ENCODE data around the gene ZNF107.

ZNF107 gene

DNA sequence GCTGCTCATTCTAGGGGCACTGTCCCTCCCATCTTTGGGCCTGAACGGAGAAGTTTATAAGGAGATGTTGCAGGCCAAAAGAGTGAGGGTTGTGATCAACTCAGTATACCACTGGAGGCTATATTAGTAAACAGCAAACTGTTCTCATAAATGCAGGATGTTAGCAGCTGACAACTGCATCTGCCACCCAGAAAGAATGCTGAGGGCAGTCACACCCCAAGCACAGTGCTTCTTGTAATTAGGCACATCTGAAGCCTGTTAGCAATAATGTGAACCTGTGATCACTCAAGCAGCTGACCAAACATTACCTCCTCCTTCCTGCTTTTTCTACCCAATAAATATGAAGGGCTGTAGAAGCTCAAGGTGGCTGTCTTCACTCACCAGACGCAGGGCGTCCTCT is 89.9 kb downstream of the ZNF107 start:
- Histone ChIP-seq H3K36me3 (ENCODE audit: insufficient read depth, low read length) (no peaks in the 10 kb centered on the region), H3K9me3 (ENCODE audit: low read length) (no peaks in the 10 kb centered on the region), H3K4me2 (ENCODE audit: low read length) (no peak overlapping the region), H3K27ac (ENCODE audit: low read depth, low read length, poor library complexity, severe bottlenecking) (no peak overlapping the region), H4K20me1 (ENCODE audit: insufficient read depth, low read length) (no peaks in the 10 kb centered on the region), H3K27me3 (ENCODE audit: insufficient read depth, low read length) (no peaks in the 10 kb centered on the region), H3K4me1 (ENCODE audit: insufficient read depth, low read length, severe bottlenecking) (no peaks in the 10 kb centered on the region), H3F3A (ENCODE audit: insufficient read depth, low read length) (no peaks in the 10 kb centered on the region), H3K79me2 (ENCODE audit: insufficient read depth, low read length) (no peaks in the 10 kb centered on the region), H2AFZ (ENCODE audit: low read length) (no peak overlapping the region), H3K9me2 (ENCODE audit: low read depth, low read length) (no peaks in the 10 kb centered on the region), H3K4me3 (ENCODE audit: low read depth, low read length, poor library complexity, severe bottlenecking) (no peak overlapping the region), H3K9ac (ENCODE audit: low read length) (no peak overlapping the region)
- no peak for TF ChIP-seq EZH2 (IDR thresholded peaks at IDR 0.05; ENCODE audit: borderline replicate concordance, low read length)
- TF ChIP-seq, protein P1, sequence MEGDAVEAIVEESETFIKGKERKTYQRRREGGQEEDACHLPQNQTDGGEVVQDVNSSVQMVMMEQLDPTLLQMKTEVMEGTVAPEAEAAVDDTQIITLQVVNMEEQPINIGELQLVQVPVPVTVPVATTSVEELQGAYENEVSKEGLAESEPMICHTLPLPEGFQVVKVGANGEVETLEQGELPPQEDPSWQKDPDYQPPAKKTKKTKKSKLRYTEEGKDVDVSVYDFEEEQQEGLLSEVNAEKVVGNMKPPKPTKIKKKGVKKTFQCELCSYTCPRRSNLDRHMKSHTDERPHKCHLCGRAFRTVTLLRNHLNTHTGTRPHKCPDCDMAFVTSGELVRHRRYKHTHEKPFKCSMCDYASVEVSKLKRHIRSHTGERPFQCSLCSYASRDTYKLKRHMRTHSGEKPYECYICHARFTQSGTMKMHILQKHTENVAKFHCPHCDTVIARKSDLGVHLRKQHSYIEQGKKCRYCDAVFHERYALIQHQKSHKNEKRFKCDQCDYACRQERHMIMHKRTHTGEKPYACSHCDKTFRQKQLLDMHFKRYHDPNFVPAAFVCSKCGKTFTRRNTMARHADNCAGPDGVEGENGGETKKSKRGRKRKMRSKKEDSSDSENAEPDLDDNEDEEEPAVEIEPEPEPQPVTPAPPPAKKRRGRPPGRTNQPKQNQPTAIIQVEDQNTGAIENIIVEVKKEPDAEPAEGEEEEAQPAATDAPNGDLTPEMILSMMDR (IDR thresholded peaks at IDR 0.05; ENCODE audit: low read length), result no peak

DNA sequence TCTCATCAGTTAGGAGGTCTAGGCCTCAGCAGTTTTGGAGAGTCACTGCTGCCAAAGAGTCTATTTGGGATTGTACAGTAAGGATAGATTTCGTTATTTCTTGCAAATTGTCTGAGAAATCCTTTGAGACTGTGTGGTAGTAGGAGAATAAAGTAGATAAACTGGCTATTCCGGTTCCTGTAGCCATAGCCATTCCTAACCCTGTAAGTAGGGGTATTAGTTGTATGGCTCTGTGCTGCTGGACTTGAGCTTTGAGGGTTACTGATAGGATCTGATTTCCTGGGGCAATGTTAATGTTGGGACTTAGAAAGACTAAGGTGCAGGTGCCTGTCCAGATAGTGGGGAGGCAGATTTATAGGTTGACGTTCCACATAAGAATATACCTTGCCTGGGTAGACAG is 92.2 kb downstream of the ZNF107 start:
- no peak overlapping the region for H3K4me3 ChIP-seq (ENCODE audit: low read depth, low read length, poor library complexity, severe bottlenecking)
- H3K9me2 ChIP-seq (ENCODE audit: low read depth, low read length), result no peaks in the 10 kb centered on the region
- H3F3A ChIP-seq (ENCODE audit: insufficient read depth, low read length), result no peaks in the 10 kb centered on the region
- no peak overlapping the region for H2AFZ ChIP-seq (ENCODE audit: low read length)
- H4K20me1 ChIP-seq (ENCODE audit: insufficient read depth, low read length), result no peaks in the 10 kb centered on the region
- no peaks in the 10 kb centered on the region for H3K9me3 ChIP-seq (ENCODE audit: low read length)
- no peaks in the 10 kb centered on the region for H3K27me3 ChIP-seq (ENCODE audit: insufficient read depth, low read length)
- H3K4me2 ChIP-seq (ENCODE audit: low read length), result no peak overlapping the region
- H3K36me3 ChIP-seq (ENCODE audit: insufficient read depth, low read length), result no peaks in the 10 kb centered on the region
- H3K9ac ChIP-seq (ENCODE audit: low read length), result no peak overlapping the region
- H3K27ac ChIP-seq (ENCODE audit: low read depth, low read length, poor library complexity, severe bottlenecking), result no peak overlapping the region
- H3K4me1 ChIP-seq (ENCODE audit: insufficient read depth, low read length, severe bottlenecking), result no peaks in the 10 kb centered on the region
- no peak for TF ChIP-seq EZH2 (IDR thresholded peaks at IDR 0.05; ENCODE audit: borderline replicate concordance, low read length)
- TF ChIP-seq, protein P1 (IDR thresholded peaks at IDR 0.05; ENCODE audit: low read length), result no peak
- no peaks in the 10 kb centered on the region for H3K79me2 ChIP-seq (ENCODE audit: insufficient read depth, low read length)
